Naive thymus-derived CD4-positive, alpha-beta T cell (primary cell): ENCODE measurements around the gene PTCHD1. TPM values are rescaled to one million over a fixed set of nuclear protein-coding genes. Genes with fewer than 3 reads are reported as not detected.

Experiments used
- ATAC-seq: fragments of 150-1000 bp; cut with Tn5 transposase; 2 replicates; pipeline ENCODE4 v1.10.0; 2021; ENCODE audit warnings: mild to moderate bottlenecking, moderate library complexity
- CTCF ChIA-PET: fragments of 350-600 bp; sonication (Branson Sonifier 250); formaldehyde crosslinking; loops from one replicate; lab custom pipeline; 2021; ENCODE audit warnings: antibody characterized with exemption; lab: Charles Lee
- POLR2A ChIA-PET: fragments of 350-600 bp; sonication (Branson Sonifier 250); formaldehyde crosslinking; loops from one replicate; lab custom pipeline; 2021; ENCODE audit warnings: antibody characterized with exemption, inconsistent platforms; lab: Charles Lee
- DNase-seq, 9 donors: peaks; one replicate each; pipeline versions ENCODE4 v3.0.0 to v3.0.0-alpha.2; 2020 to 2022; ENCODE audit warnings: mixed read lengths in 1 of 9
- H3K27ac ChIP-seq: one replicate; pipeline ENCODE4 v1.7.0; 2013; ENCODE audit warnings: mild to moderate bottlenecking, low read depth, low read length, moderate library complexity
- H3K27me3 ChIP-seq, 2 donors: one replicate each; pipeline ENCODE4 v1.7.0; 2013; ENCODE audit warnings: low read length in 2 of 2, mild to moderate bottlenecking in 2 of 2, moderate library complexity in 2 of 2; ENCODE audit not compliant: control insufficient read depth in 2 of 2, insufficient read depth in 2 of 2
- H3K36me3 ChIP-seq, 3 experiments: 1 replicate in 2 of 3; 2 replicates in 1 of 3; pipeline ENCODE4 v1.7.0; 2013; ENCODE audit warnings: low read length in 3 of 3, mild to moderate bottlenecking in 3 of 3, moderate library complexity in 1 of 3; ENCODE audit not compliant: insufficient read depth in 3 of 3, control insufficient read depth in 2 of 3
- H3K4me1 ChIP-seq, 2 donors: one replicate each; pipeline ENCODE4 v1.7.0; 2013; ENCODE audit warnings: low read length in 2 of 2, mild to moderate bottlenecking in 2 of 2, moderate library complexity in 1 of 2; ENCODE audit not compliant: control insufficient read depth in 2 of 2, insufficient read depth in 2 of 2
- H3K4me3 ChIP-seq: 2 replicates; pipeline ENCODE4 v1.7.0; 2013; ENCODE audit warnings: mild to moderate bottlenecking, low read length
- H3K9me3 ChIP-seq, 3 experiments: 1 replicate in 2 of 3; 2 replicates in 1 of 3; pipeline ENCODE4 v1.7.0; 2013; ENCODE audit warnings: low read length in 3 of 3; ENCODE audit not compliant: control insufficient read depth in 2 of 3
- H3K27ac Mint-ChIP-seq, 9 donors: one replicate each; pipeline ENCODE4 v1.8.0; 2020 to 2022; ENCODE audit warnings: mixed read lengths in 9 of 9, mild to moderate bottlenecking in 8 of 9, moderate library complexity in 5 of 9, inconsistent platforms in 2 of 9
- H3K27me3 Mint-ChIP-seq, 5 donors: one replicate each; pipeline ENCODE4 v1.8.0; 2021 to 2022; ENCODE audit warnings: mixed read lengths in 5 of 5, mild to moderate bottlenecking in 1 of 5
- H3K36me3 Mint-ChIP-seq, 5 donors: one replicate each; pipeline ENCODE4 v1.8.0; 2020 to 2022; ENCODE audit warnings: mixed read lengths in 5 of 5, mild to moderate bottlenecking in 3 of 5, inconsistent platforms in 1 of 5
- H3K4me1 Mint-ChIP-seq, 7 donors: one replicate each; pipeline ENCODE4 v1.8.0; 2020 to 2022; ENCODE audit warnings: mixed read lengths in 7 of 7, mild to moderate bottlenecking in 3 of 7, inconsistent platforms in 1 of 7
- H3K4me3 Mint-ChIP-seq, 10 donors: one replicate each; pipeline ENCODE4 v1.8.0; 2020 to 2022; ENCODE audit warnings: mild to moderate bottlenecking in 10 of 10, mixed read lengths in 10 of 10, moderate library complexity in 6 of 10, inconsistent platforms in 2 of 10
- H3K9me3 Mint-ChIP-seq, 11 donors: one replicate each; pipeline ENCODE4 v1.8.0; 2020 to 2022; ENCODE audit warnings: mixed read lengths in 11 of 11, mild to moderate bottlenecking in 4 of 11, inconsistent platforms in 1 of 11, moderate library complexity in 1 of 11
- intact Hi-C, 2 donors: fragments of 100-400 bp; cut with micrococcal nuclease; formaldehyde crosslinking; loops; one replicate each; pipeline ENCODE4 v1.15.1; 2023
- polyA plus RNA-seq, 2 donors: library from polyadenylated mRNA; unstranded; fragments of 300-500 nt; fragmentation: Illumina TruSeq; gene quantifications; one replicate each; pipeline ENCODE4 v1.2.3, GENCODE V29; 2021
- total RNA-seq, 6 experiments: library from RNA in 5 of 6; stranded (reverse) in 5 of 6; gene quantifications; 1 replicate in 5 of 6; 2 replicates in 1 of 6; pipeline ENCODE4 v1.2.3 and lab custom pipeline; 2021 to 2026

PTCHD1 gene
- total RNA-seq: not detected
- polyA plus RNA-seq: not detected
- total RNA-seq (lab: John Stamatoyannopoulos, UW): not detected

DNA sequence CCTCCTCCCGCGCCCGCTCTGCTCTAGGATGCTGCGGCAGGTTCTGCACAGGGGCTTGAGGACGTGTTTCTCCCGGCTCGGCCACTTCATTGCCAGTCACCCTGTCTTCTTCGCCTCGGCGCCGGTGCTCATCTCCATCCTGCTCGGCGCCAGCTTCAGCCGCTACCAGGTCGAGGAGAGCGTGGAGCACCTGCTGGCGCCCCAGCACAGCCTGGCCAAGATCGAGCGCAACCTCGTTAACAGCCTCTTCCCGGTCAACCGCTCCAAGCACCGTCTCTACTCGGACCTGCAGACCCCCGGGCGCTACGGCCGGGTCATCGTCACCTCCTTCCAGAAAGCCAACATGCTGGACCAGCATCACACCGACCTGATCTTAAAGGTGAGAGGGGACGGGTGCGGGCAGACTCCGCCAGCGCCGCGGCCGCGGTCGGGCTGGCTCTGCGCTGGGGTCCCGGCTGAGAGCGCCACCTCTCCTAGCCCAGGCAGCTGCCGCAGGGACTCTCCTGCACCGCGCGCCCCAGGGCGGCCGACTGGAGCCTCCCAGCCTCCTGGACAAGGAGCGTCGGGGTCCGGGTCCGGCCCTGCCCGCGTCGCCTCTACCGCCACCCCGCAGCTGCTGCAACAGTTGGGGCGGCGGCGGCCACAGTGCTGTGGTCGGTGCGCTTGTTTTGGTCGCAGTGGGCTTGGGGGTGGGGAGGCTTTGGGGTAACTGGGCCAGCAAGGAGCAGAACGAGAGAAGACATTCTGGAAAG lies at the start of gene PTCHD1:
Gene PTCHD1, plus strand, starts transcription at position 2 of the 752 bp plus-strand sequence. Its CDS starts 27 bp downstream, at position 29.
- Mint-ChIP-seq H3K4me3 (peak within 1 kb of the TSS; percentile 10 to 86 (median 46)), H3K27ac (no peak within 1 kb of the TSS), H3K4me1 (peaks cover 0 to 15% (median 11%) of the 10 kb centered on the region in 7 donors), H3K9me3 (peaks cover 0 to 2% (median 0%) of the 10 kb centered on the region in 11 donors), H3K36me3 (no peaks in the 10 kb centered on the region), H3K27me3 (peaks cover 20 to 52% (median 39%) of the 10 kb centered on the region in 5 donors)
- H3K36me3 ChIP-seq: no peaks in the 10 kb centered on the region
- H3K27me3 ChIP-seq: no peaks in the 10 kb centered on the region
- no peak within 1 kb of the TSS for H3K27ac ChIP-seq
- intact Hi-C loops: no loop called here
- H3K4me1 ChIP-seq: no peaks in the 10 kb centered on the region
- POLR2A ChIA-PET: no interaction called here
- no peaks in the 10 kb centered on the region for H3K9me3 ChIP-seq
- ATAC-seq: peak; percentile 12
- CTCF ChIA-PET: no interaction called here
- DNase-seq: no peak
- no peak within 1 kb of the TSS for H3K4me3 ChIP-seq

DNA sequence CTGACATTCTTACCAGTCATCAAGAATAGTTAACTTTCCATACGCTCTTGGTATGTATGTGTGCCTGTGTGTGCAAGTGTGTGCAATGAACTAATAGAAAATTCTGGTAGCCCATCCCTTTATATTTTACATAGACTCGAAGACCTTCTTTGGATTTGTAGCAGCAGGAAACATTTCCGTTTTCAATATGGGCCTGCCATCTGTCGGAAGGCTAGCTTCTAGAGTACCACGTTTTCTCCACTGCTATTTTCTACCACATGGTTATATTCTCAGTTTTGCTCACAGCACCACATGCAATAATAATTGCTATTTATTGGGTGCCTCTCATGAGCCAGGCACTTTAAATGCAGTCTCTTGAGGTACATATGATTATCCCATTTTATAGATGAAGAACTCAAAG lies 47.9 kb upstream of the PTCHD1 start:
- H3K4me3 Mint-ChIP-seq: no peak overlapping the region
- no peaks in the 10 kb centered on the region for H3K9me3 ChIP-seq
- no peak overlapping the region for H3K27ac ChIP-seq
- H3K4me3 ChIP-seq: no peak overlapping the region
- ATAC-seq (no peak), DNase-seq (no peak)
- no peaks in the 10 kb centered on the region for H3K27me3 Mint-ChIP-seq
- no peak overlapping the region for H3K27ac Mint-ChIP-seq
- H3K36me3 Mint-ChIP-seq: no peaks in the 10 kb centered on the region
- CTCF ChIA-PET: no interaction called here
- no peaks in the 10 kb centered on the region for H3K36me3 ChIP-seq
- H3K4me1 ChIP-seq: no peaks in the 10 kb centered on the region
- POLR2A ChIA-PET: no interaction called here
- intact Hi-C loops: no loop called here
- H3K27me3 ChIP-seq: no peaks in the 10 kb centered on the region
- H3K9me3 Mint-ChIP-seq: peaks cover 0 to 5% (median 0%) of the 10 kb centered on the region in 11 donors
- H3K4me1 Mint-ChIP-seq: no peaks in the 10 kb centered on the region

DNA sequence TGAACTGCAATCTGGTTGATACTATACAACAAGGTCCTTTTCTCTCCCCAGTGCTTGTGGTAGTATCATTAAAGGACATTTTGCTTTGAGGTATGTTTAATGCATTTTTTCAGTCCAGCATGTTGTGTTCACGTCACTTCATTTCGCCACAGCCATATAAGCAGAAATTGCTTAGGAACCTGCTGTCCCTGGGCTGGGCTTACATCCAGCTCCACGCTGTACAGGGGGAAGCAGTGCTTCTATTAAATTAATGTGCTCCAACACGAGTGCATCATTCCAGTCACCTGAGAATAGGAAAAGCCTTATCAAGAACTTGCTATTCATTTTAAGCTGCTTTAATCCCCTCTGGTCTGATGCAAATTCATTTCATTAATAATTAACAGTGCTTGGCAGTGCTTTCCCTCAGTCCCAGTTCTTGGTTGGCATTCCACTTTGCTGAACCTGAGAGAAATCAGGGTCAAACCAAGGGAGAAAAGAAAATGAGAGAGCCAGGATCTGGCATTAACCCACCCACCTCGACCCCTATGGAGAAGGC lies 47.4 kb upstream of the PTCHD1 start:
- peaks cover 0 to 5% (median 0%) of the 10 kb centered on the region in 11 donors for H3K9me3 Mint-ChIP-seq
- H3K27me3 Mint-ChIP-seq: no peaks in the 10 kb centered on the region
- Histone ChIP-seq H3K36me3 (no peaks in the 10 kb centered on the region), H3K4me1 (no peaks in the 10 kb centered on the region), H3K27me3 (no peaks in the 10 kb centered on the region), H3K27ac (no peak overlapping the region), H3K4me3 (no peak overlapping the region), H3K9me3 (no peaks in the 10 kb centered on the region)
- POLR2A ChIA-PET: no interaction called here
- CTCF ChIA-PET: no interaction called here
- no peak overlapping the region for H3K27ac Mint-ChIP-seq
- no peak overlapping the region for H3K4me3 Mint-ChIP-seq
- ATAC-seq: no peak
- no peaks in the 10 kb centered on the region for H3K36me3 Mint-ChIP-seq
- H3K4me1 Mint-ChIP-seq: no peaks in the 10 kb centered on the region
- intact Hi-C loops: no loop called here
- DNase-seq: no peak

DNA sequence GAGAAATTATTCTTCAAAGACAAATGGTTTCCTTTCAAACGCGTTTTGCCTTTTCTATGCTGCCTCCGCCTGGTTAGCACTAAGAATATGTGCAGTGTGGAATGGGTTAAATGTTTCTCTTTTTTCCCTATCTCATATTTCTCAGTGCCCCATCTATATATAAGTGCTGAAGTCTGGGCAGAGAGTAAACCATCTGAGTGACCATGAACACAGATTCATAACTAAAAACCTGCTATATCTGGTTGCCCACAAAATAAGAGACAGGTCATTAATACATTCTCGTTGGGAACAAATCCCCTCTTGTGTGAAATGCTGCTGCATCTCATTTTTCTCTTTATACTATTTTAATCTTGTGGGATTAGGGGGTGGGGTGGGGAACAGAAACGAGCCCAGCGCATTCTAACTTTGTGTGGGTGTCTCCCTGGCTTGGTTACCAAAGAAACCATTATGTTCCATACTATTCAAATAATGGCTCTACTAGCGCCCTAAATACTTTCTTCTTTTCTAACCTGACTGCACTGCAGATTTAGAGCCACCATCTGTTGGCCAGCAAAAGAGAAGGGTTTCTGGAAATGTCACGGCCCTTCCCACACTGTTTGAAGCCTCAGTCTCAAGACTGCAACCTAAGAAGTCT lies 42.2 kb upstream of the PTCHD1 start:
- no peak for ATAC-seq
- H3K4me3 Mint-ChIP-seq: no peak overlapping the region
- Histone ChIP-seq H3K4me1 (no peaks in the 10 kb centered on the region), H3K27me3 (no peaks in the 10 kb centered on the region), H3K4me3 (no peak overlapping the region), H3K36me3 (no peaks in the 10 kb centered on the region), H3K9me3 (no peaks in the 10 kb centered on the region), H3K27ac (no peak overlapping the region)
- intact Hi-C loops: no loop called here
- no peaks in the 10 kb centered on the region for H3K27me3 Mint-ChIP-seq
- H3K4me1 Mint-ChIP-seq: no peaks in the 10 kb centered on the region
- ChIA-PET CTCF (no interaction called here), POLR2A (no interaction called here)
- DNase-seq: no peak
- H3K27ac Mint-ChIP-seq: no peak overlapping the region
- no peaks in the 10 kb centered on the region for H3K36me3 Mint-ChIP-seq
- peaks cover 0 to 2% (median 0%) of the 10 kb centered on the region in 11 donors for H3K9me3 Mint-ChIP-seq

DNA sequence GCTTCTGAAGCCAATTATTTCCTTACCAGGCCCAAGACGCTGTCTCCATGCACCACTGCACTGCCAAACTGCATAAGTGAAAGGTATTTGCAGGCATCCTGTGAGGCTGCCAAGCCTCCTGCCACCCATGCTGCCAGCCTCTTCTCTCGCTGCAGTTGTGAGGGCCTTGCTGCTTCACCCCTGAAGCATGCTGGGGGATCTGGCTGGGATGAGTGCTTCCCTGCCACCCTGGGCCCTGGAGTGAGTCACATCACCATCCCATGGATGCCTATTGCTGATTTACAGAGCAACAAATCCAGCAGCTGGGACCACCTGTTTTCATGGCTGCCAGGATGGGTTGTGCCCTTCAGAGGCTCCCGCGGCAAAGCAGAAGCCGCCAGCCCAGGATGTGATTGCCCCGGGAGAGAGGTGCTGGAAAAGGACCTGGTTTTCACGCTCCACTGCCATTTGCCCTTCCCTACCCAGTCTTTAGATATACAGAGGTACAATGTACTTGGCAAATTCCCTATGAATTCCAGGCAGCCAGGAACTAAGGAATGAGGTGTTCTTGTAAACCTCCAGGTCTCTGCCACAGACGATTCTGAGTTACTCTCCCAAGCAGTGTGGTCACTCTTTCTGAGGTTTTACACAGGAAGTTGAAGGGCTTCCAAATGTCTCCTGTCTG lies 41.5 kb upstream of the PTCHD1 start:
- peaks cover 0 to 3% (median 0%) of the 10 kb centered on the region in 5 donors for H3K27me3 Mint-ChIP-seq
- POLR2A ChIA-PET: no interaction called here

DNA sequence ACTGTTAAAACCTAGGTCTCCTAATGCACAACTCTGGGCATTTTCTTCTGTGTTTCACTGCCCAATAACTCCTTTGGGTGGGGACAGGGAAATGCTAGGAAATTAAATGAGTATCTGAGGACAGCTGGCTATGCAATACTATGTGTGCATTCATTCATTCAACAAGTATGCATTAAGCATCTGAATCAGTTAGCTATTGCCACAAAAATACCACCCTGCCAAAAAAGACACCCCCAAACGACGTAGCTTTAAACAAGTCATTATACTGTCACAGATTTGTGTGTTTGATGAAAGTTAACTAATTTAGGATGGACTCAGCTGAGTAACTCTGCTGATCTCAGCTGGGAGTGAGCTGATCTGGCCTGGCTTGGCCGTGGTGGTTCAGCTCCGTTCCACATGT lies 29.8 kb upstream of the PTCHD1 start:
- POLR2A ChIA-PET: no interaction called here

More for the DNA sequence above, 41.5 kb upstream of the PTCHD1 start:
- no peak overlapping the region for H3K27ac ChIP-seq
- no peak overlapping the region for H3K4me3 ChIP-seq
- Mint-ChIP-seq H3K36me3 (no peaks in the 10 kb centered on the region), H3K27ac (no peak overlapping the region), H3K4me3 (no peak overlapping the region), H3K4me1 (no peaks in the 10 kb centered on the region), H3K9me3 (peaks cover 0 to 2% (median 0%) of the 10 kb centered on the region in 11 donors)
- CTCF ChIA-PET: no interaction called here
- no peaks in the 10 kb centered on the region for H3K27me3 ChIP-seq
- intact Hi-C loops: no loop called here
- ATAC-seq (no peak), DNase-seq (no peak)
- no peaks in the 10 kb centered on the region for H3K9me3 ChIP-seq
- no peaks in the 10 kb centered on the region for H3K4me1 ChIP-seq
- no peaks in the 10 kb centered on the region for H3K36me3 ChIP-seq

More for the DNA sequence above, 29.8 kb upstream of the PTCHD1 start:
- Histone ChIP-seq H3K4me1 (no peaks in the 10 kb centered on the region), H3K27ac (no peak overlapping the region), H3K4me3 (no peak overlapping the region), H3K9me3 (no peaks in the 10 kb centered on the region), H3K27me3 (no peaks in the 10 kb centered on the region), H3K36me3 (no peaks in the 10 kb centered on the region)
- Mint-ChIP-seq H3K9me3 (peaks cover 0 to 2% (median 0%) of the 10 kb centered on the region in 11 donors), H3K36me3 (no peaks in the 10 kb centered on the region), H3K4me1 (no peaks in the 10 kb centered on the region), H3K27me3 (no peaks in the 10 kb centered on the region), H3K4me3 (no peak overlapping the region), H3K27ac (no peak overlapping the region)
- DNase-seq (no peak), ATAC-seq (no peak)
- intact Hi-C loops: no loop called here
- CTCF ChIA-PET: no interaction called here
